ENCODE measurements around the gene ADAM11.

ADAM11 gene

GRCh38 chr17:44793885-44794842, 35.4 kb downstream of the ADAM11 start:
- no peaks in the 10 kb centered on the region for H3K9me3 ChIP-seq (ENCODE audit: insufficient read depth, low read length)
- H3K36me3 ChIP-seq (ENCODE audit: insufficient read depth, insufficient read length, low read length) = peaks cover 22% of the 10 kb centered on the region
- H3K27me3 ChIP-seq (ENCODE audit: insufficient read depth, insufficient read length) = no peaks in the 10 kb centered on the region
- H3K4me3 ChIP-seq (ENCODE audit: insufficient read length, low read depth) = no peak overlapping the region
- TF ChIP-seq SUZ12 (IDR thresholded peaks at IDR 0.05; ENCODE audit: extremely low read depth, insufficient read depth, insufficient read length) = no peak
- TF ChIP-seq ZNF274 (IDR thresholded peaks at IDR 0.05; ENCODE audit: low read depth, low read length) = no peak
- no peak for TF ChIP-seq YY1 (IDR thresholded peaks at IDR 0.05; ENCODE audit: insufficient read depth, insufficient read length)
- H3K9ac ChIP-seq (ENCODE audit: insufficient read length, low read depth) = no peak overlapping the region
- H3K4me1 ChIP-seq (ENCODE audit: insufficient read depth, insufficient read length) = peaks cover 2% of the 10 kb centered on the region
- no peak for DNase-seq (ENCODE audit: low read depth, low spot score)

GRCh38 chr17:44794851-44795413, 36.1 kb downstream of the ADAM11 start:
- H3K27me3 ChIP-seq (ENCODE audit: insufficient read depth, insufficient read length) = no peaks in the 10 kb centered on the region
- H3K4me1 ChIP-seq (ENCODE audit: insufficient read depth, insufficient read length) = peaks cover 2% of the 10 kb centered on the region
- H3K9me3 ChIP-seq (ENCODE audit: insufficient read depth, low read length) = no peaks in the 10 kb centered on the region
- no peak for TF ChIP-seq SUZ12 (IDR thresholded peaks at IDR 0.05; ENCODE audit: extremely low read depth, insufficient read depth, insufficient read length)
- no peak for TF ChIP-seq ZNF274 (IDR thresholded peaks at IDR 0.05; ENCODE audit: low read depth, low read length)
- TF ChIP-seq YY1 (IDR thresholded peaks at IDR 0.05; ENCODE audit: insufficient read depth, insufficient read length) = no peak
- H3K9ac ChIP-seq (ENCODE audit: insufficient read length, low read depth) = no peak overlapping the region
- H3K4me3 ChIP-seq (ENCODE audit: insufficient read length, low read depth) = no peak overlapping the region
- DNase-seq (ENCODE audit: low read depth, low spot score) = no peak
- H3K36me3 ChIP-seq (ENCODE audit: insufficient read depth, insufficient read length, low read length) = peaks cover 27% of the 10 kb centered on the region

- no peaks in the 10 kb centered on the region for H3K9me3 ChIP-seq (ENCODE audit: insufficient read depth, low read length)
- H3K9ac ChIP-seq (ENCODE audit: insufficient read length, low read depth) = no peak overlapping the region
- H3K36me3 ChIP-seq (ENCODE audit: insufficient read depth, insufficient read length, low read length) = peaks cover 31% of the 10 kb centered on the region
- H3K4me3 ChIP-seq (ENCODE audit: insufficient read length, low read depth) = no peak overlapping the region
- TF ChIP-seq ZNF274 (IDR thresholded peaks at IDR 0.05; ENCODE audit: low read depth, low read length) (no peak), YY1 (IDR thresholded peaks at IDR 0.05; ENCODE audit: insufficient read depth, insufficient read length) (no peak), SUZ12 (IDR thresholded peaks at IDR 0.05; ENCODE audit: extremely low read depth, insufficient read depth, insufficient read length) (no peak)
- peaks cover 2% of the 10 kb centered on the region for H3K4me1 ChIP-seq (ENCODE audit: insufficient read depth, insufficient read length)
- no peaks in the 10 kb centered on the region for H3K27me3 ChIP-seq (ENCODE audit: insufficient read depth, insufficient read length)
- DNase-seq (ENCODE audit: low read depth, low spot score) = no peak
Observed at GRCh38 chr17:44795421-44795820, 36.6 kb downstream of the ADAM11 start.

- no peaks in the 10 kb centered on the region for H3K9me3 ChIP-seq (ENCODE audit: insufficient read depth, low read length)
- peaks cover 33% of the 10 kb centered on the region for H3K36me3 ChIP-seq (ENCODE audit: insufficient read depth, insufficient read length, low read length)
- no peak for TF ChIP-seq ZNF274 (IDR thresholded peaks at IDR 0.05; ENCODE audit: low read depth, low read length)
- TF ChIP-seq SUZ12 (IDR thresholded peaks at IDR 0.05; ENCODE audit: extremely low read depth, insufficient read depth, insufficient read length) = no peak
- TF ChIP-seq YY1 (IDR thresholded peaks at IDR 0.05; ENCODE audit: insufficient read depth, insufficient read length) = no peak
- H3K9ac ChIP-seq (ENCODE audit: insufficient read length, low read depth) = no peak overlapping the region
- peaks cover 2% of the 10 kb centered on the region for H3K4me1 ChIP-seq (ENCODE audit: insufficient read depth, insufficient read length)
- H3K27me3 ChIP-seq (ENCODE audit: insufficient read depth, insufficient read length) = no peaks in the 10 kb centered on the region
- H3K4me3 ChIP-seq (ENCODE audit: insufficient read length, low read depth) = no peak overlapping the region
- DNase-seq (ENCODE audit: low read depth, low spot score) = no peak
Observed at GRCh38 chr17:44795928-44796327, 37.1 kb downstream of the ADAM11 start.

DNA sequence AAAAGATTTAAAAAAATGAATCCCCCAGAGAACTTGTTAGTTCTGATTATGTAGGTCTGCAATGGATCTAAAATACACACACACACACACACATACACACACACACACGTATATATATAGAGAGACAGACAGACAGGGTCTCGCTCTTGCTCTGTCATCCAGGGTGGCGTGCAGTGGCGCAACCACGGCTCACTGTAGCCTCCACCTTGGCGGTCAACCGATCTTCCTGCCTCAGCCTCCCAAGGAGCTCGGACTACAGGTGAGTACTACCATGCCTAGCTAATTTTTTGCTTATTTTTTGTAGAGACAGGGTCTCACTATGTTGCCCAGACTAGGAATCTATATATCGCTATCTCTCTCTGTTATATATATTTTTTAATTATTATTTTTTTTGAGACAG, 37.9 kb downstream of the ADAM11 start:
- H3K9me3 ChIP-seq (ENCODE audit: insufficient read depth, low read length) = no peaks in the 10 kb centered on the region
- peaks cover 40% of the 10 kb centered on the region for H3K36me3 ChIP-seq (ENCODE audit: insufficient read depth, insufficient read length, low read length)
- no peak for DNase-seq (ENCODE audit: low read depth, low spot score)
- no peak overlapping the region for H3K4me3 ChIP-seq (ENCODE audit: insufficient read length, low read depth)
- no peak overlapping the region for H3K9ac ChIP-seq (ENCODE audit: insufficient read length, low read depth)
- H3K27me3 ChIP-seq (ENCODE audit: insufficient read depth, insufficient read length) = no peaks in the 10 kb centered on the region
- H3K4me1 ChIP-seq (ENCODE audit: insufficient read depth, insufficient read length) = peaks cover 2% of the 10 kb centered on the region
- TF ChIP-seq SUZ12 (IDR thresholded peaks at IDR 0.05; ENCODE audit: extremely low read depth, insufficient read depth, insufficient read length) (no peak), YY1 (IDR thresholded peaks at IDR 0.05; ENCODE audit: insufficient read depth, insufficient read length) (no peak), ZNF274 (IDR thresholded peaks at IDR 0.05; ENCODE audit: low read depth, low read length) (no peak)

- H3K4me1 ChIP-seq (ENCODE audit: insufficient read depth, insufficient read length) = peaks cover 2% of the 10 kb centered on the region
- no peak overlapping the region for H3K4me3 ChIP-seq (ENCODE audit: insufficient read length, low read depth)
- no peaks in the 10 kb centered on the region for H3K27me3 ChIP-seq (ENCODE audit: insufficient read depth, insufficient read length)
- H3K9me3 ChIP-seq (ENCODE audit: insufficient read depth, low read length) = no peaks in the 10 kb centered on the region
- peaks cover 51% of the 10 kb centered on the region for H3K36me3 ChIP-seq (ENCODE audit: insufficient read depth, insufficient read length, low read length)
- H3K9ac ChIP-seq (ENCODE audit: insufficient read length, low read depth) = no peak overlapping the region
- TF ChIP-seq YY1 (IDR thresholded peaks at IDR 0.05; ENCODE audit: insufficient read depth, insufficient read length) = no peak
- TF ChIP-seq ZNF274 (IDR thresholded peaks at IDR 0.05; ENCODE audit: low read depth, low read length) = no peak
- TF ChIP-seq SUZ12 (IDR thresholded peaks at IDR 0.05; ENCODE audit: extremely low read depth, insufficient read depth, insufficient read length) = no peak
- no peak for DNase-seq (ENCODE audit: low read depth, low spot score)
Observed at GRCh38 chr17:44797802-44798201, 39.0 kb downstream of the ADAM11 start.

DNA sequence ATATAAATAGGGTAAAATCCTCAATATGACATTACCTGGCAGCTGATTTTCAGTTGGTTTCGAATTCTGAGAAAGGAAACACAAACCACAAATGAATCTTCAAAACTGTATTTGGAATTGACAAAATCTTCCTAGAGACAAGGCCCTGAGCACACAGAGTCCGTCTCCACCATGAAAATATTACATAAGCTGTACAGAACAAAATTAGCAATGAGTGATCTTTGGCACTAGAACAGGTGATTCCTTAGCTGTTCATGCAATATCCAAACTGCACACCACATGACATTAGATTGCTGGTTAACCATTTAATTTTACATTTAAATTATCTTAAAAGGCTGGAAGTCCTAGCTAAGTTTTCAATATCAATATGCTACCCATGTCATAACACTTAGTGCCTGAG, 39.6 kb downstream of the ADAM11 start:
- Histone ChIP-seq H3K9me3 (ENCODE audit: insufficient read depth, low read length) (no peaks in the 10 kb centered on the region), H3K27me3 (ENCODE audit: insufficient read depth, insufficient read length) (no peaks in the 10 kb centered on the region), H3K4me1 (ENCODE audit: insufficient read depth, insufficient read length) (peaks cover 2% of the 10 kb centered on the region), H3K36me3 (ENCODE audit: insufficient read depth, insufficient read length, low read length) (peaks cover 56% of the 10 kb centered on the region), H3K9ac (ENCODE audit: insufficient read length, low read depth) (no peak overlapping the region), H3K4me3 (ENCODE audit: insufficient read length, low read depth) (no peak overlapping the region)
- TF ChIP-seq YY1 (IDR thresholded peaks at IDR 0.05; ENCODE audit: insufficient read depth, insufficient read length) (no peak), ZNF274 (IDR thresholded peaks at IDR 0.05; ENCODE audit: low read depth, low read length) (no peak), SUZ12 (IDR thresholded peaks at IDR 0.05; ENCODE audit: extremely low read depth, insufficient read depth, insufficient read length) (no peak)
- DNase-seq (ENCODE audit: low read depth, low spot score) = no peak
